PC-9 (cell line): ENCODE results near the gene RPRML. TPM values are rescaled to one million over a fixed set of nuclear protein-coding genes. Genes with fewer than 3 reads are reported as not detected.

Source experiments
- BruUV-seq: library from RNA; stranded (reverse); fragments of 400-500 nt; replicated peaks from 2 replicates; lab custom pipeline; 2021; lab: Mats Ljungman, UMichigan
- CTCF ChIA-PET: fragments of 300-600 bp; sonication (Branson Sonifier 250); formaldehyde crosslinking; loops from one replicate; lab custom pipeline; 2022; ENCODE audit warnings: antibody characterized with exemption; lab: Charles Lee
- POLR2A ChIA-PET: fragments of 300-600 bp; sonication (Branson Sonifier 250); formaldehyde crosslinking; loops from one replicate; lab custom pipeline; 2022; ENCODE audit warnings: antibody characterized with exemption; ENCODE audit not compliant: unreplicated experiment; lab: Charles Lee
- DNase-seq, 2 experiments: peaks; one replicate each; pipeline versions ENCODE4 v3.0.0 to v3.0.0-alpha.2; 2015 to 2022; ENCODE audit warnings: mixed read lengths in 1 of 2
- H2AFZ ChIP-seq: fragments of 200-600 bp; sonication (generic); 2 replicates; pipeline ENCODE4 v1.8.1; 2017; ENCODE audit warnings: antibody characterized with exemption
- H3F3A ChIP-seq: fragments of 200-600 bp; sonication (generic); 2 replicates; pipeline ENCODE4 v1.8.1; 2017; ENCODE audit warnings: antibody characterized with exemption, mild to moderate bottlenecking, low read depth; ENCODE audit not compliant: insufficient read depth
- H3K27ac ChIP-seq: fragments of 200-600 bp; sonication (generic); 2 replicates; pipeline ENCODE4 v1.6.1; 2016; ENCODE audit warnings: mixed run types
- H3K27me3 ChIP-seq: fragments of 200-600 bp; sonication (generic); 2 replicates; pipeline ENCODE4 v1.6.1; 2016; ENCODE audit warnings: low read depth, mixed run types; ENCODE audit not compliant: insufficient read depth
- H3K36me3 ChIP-seq: fragments of 200-600 bp; sonication (generic); 2 replicates; pipeline ENCODE4 v1.6.1; 2016; ENCODE audit warnings: low read depth, mixed run types
- H3K4me1 ChIP-seq: fragments of 200-600 bp; sonication (generic); replicated peaks from 2 replicates; pipeline ENCODE4 v1.6.1; 2016; ENCODE audit warnings: mixed run types; ENCODE audit not compliant: insufficient read depth
- H3K4me2 ChIP-seq: fragments of 200-600 bp; sonication (generic); 2 replicates; pipeline ENCODE4 v1.6.1; 2017; ENCODE audit warnings: mixed run types
- H3K4me3 ChIP-seq: fragments of 200-600 bp; sonication (generic); 2 replicates; pipeline ENCODE4 v1.6.1; 2016; ENCODE audit warnings: mixed run types
- H3K79me2 ChIP-seq: fragments of 200-600 bp; sonication (generic); 2 replicates; pipeline ENCODE4 v1.6.1; 2017; ENCODE audit warnings: low read depth, mixed run types
- H3K9me2 ChIP-seq: fragments of 200-600 bp; sonication (generic); 2 replicates; pipeline ENCODE4 v1.8.1; 2017; ENCODE audit warnings: mild to moderate bottlenecking; ENCODE audit not compliant: insufficient read depth
- H3K9me3 ChIP-seq: fragments of 200-600 bp; sonication (generic); 2 replicates; pipeline ENCODE4 v1.8.1; 2016; ENCODE audit warnings: low read depth; ENCODE audit not compliant: insufficient read depth
- H4K20me1 ChIP-seq: fragments of 200-600 bp; sonication (generic); 2 replicates; pipeline ENCODE4 v1.8.1; 2017; ENCODE audit not compliant: insufficient read depth
- EZH2 ChIP-seq: fragments of 200-600 bp; sonication (generic); IDR thresholded peaks from 2 replicates; pipeline ENCODE4 v1.8.0; 2017; ENCODE audit warnings: antibody characterized with exemption, low read depth
- intact Hi-C: fragments of 100-400 bp; cut with micrococcal nuclease; formaldehyde crosslinking; loops from one replicate; pipeline ENCODE4 v1.10.0; 2022; ENCODE audit not compliant: unreplicated experiment
- total RNA-seq: library from RNA; stranded (reverse); gene quantifications from 2 replicates; pipeline ENCODE4 v1.2.3, GENCODE V29; 2021
- TF ChIP-seq, protein P1 (sequence below): fragments of 200-600 bp; sonication (generic); conservative IDR thresholded peaks from 2 replicates; pipeline ENCODE4 v1.6.1; 2017; ENCODE audit warnings: mixed run types, antibody characterized with exemption, mild to moderate bottlenecking, moderate library complexity

RPRML gene
- total RNA-seq, 1 experiment from 2014 or later, result not detected

DNA sequence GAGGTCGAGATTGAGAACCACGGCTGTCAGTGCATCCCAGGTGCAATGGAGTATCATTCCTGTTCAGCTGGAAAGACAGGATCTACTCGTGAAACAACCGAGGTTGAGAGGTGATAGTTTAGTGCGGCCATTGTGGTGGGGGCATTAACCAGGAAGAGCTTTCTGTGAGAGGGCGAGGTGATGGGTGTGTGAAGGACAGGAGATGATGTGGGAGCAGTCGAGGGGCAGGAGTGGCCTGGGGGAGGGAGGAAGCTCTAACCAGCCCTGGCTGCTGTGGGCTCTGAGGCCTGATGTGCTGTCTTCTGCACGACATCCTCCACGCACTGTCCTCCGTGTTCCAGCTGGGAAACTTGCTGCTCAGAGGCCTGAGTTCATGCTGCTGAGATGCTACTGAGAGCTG is 34.1 kb downstream of the RPRML start:
- Histone ChIP-seq H3K9me3 (no peaks in the 10 kb centered on the region), H3K9me2 (no peaks in the 10 kb centered on the region), H3K79me2 (no peaks in the 10 kb centered on the region), H3K4me2 (peak overlapping the region; percentile 61), H3K4me1 (peaks cover 28% of the 10 kb centered on the region), H3K27ac (no peak overlapping the region), H2AFZ (no peak overlapping the region), H3F3A (peaks cover 24% of the 10 kb centered on the region; the same call in 1 of the 2 replicates), H3K4me3 (no peak overlapping the region), H3K36me3 (peaks cover 7% of the 10 kb centered on the region; the same call in 1 of the 2 replicates), H3K27me3 (no peaks in the 10 kb centered on the region), H4K20me1 (no peaks in the 10 kb centered on the region; the same call in 1 of the 2 replicates)
- intact Hi-C loops, result loop anchor here (5.0 to 10.0 kb wide), 3 partner anchors 160 to 857 kb away; no protein-coding TSS in a partner anchor
- no TSS peak for BruUV-seq
- POLR2A ChIA-PET, result interaction anchor here (0.6 kb wide), 1 partner anchor 47 kb away, joined by 4 read pairs; no protein-coding TSS in a partner anchor
- CTCF ChIA-PET, result no interaction called here
- peak; percentile 51 to 84 for DNase-seq
- TF ChIP-seq, protein P1, sequence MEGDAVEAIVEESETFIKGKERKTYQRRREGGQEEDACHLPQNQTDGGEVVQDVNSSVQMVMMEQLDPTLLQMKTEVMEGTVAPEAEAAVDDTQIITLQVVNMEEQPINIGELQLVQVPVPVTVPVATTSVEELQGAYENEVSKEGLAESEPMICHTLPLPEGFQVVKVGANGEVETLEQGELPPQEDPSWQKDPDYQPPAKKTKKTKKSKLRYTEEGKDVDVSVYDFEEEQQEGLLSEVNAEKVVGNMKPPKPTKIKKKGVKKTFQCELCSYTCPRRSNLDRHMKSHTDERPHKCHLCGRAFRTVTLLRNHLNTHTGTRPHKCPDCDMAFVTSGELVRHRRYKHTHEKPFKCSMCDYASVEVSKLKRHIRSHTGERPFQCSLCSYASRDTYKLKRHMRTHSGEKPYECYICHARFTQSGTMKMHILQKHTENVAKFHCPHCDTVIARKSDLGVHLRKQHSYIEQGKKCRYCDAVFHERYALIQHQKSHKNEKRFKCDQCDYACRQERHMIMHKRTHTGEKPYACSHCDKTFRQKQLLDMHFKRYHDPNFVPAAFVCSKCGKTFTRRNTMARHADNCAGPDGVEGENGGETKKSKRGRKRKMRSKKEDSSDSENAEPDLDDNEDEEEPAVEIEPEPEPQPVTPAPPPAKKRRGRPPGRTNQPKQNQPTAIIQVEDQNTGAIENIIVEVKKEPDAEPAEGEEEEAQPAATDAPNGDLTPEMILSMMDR, result no peak
- TF ChIP-seq EZH2, result no peak

DNA sequence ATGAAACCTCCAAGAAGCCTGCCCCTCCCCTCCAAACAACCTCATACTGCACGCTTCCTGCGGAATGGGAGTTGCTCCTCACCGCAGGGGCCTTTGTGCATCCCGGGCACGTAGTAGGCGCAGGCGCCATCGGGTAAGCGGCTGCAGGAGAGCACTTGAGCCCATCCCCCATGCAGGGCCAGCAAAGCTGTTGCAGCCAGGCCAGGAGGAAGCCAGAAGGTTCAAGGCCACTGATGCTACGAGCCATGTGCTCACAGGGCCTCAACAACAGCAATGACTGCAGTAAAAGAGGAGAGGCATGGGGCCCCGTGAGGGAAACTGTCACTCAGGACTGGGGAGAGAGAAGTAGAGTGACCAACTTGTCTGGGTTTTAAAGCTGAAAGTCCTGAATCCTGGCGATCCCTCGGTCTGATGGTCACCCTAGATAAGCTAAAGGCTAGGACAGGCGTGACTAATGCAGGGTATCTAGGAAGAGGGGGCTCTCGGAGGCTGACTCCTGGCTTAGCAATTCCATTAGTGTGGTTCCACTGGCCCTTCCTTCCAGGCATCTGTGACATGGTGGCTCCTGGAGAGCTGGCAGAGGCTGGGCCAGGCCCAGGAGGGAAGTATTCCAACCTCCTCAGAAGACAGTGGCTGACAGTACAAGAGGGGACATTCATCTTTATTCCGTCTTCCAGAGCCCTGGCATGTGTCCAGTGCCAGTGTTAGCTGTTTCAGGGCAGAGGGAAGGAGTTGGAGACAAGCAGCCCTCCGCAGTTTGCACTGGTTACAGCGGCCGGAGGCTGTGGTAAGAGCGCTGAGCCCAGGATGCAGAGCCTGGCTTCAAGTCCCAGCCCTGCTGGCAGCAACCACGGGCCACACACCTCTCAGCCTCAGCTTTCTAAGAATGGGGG is 35.3 kb downstream of the RPRML start:
- ChIA-PET POLR2A (interaction anchor here (0.6 to 0.8 kb wide), 2 partner anchors 330 to 425 kb away, joined by 3 to 4 read pairs; no protein-coding TSS in a partner anchor), CTCF (interaction anchor here (0.6 to 0.9 kb wide), 2 partner anchors 33 to 499 kb away, joined by 4 read pairs; no protein-coding TSS in a partner anchor)
- intact Hi-C loops, result loop anchor here (5.0 to 10.0 kb wide), 3 partner anchors 159 to 859 kb away; no protein-coding TSS in a partner anchor
- Histone ChIP-seq H3K27me3 (no peaks in the 10 kb centered on the region), H3K4me3 (no peak overlapping the region), H3K9me2 (no peaks in the 10 kb centered on the region), H3K36me3 (peaks cover 10% of the 10 kb centered on the region; the same call in 1 of the 2 replicates), H2AFZ (no peak overlapping the region), H3K9me3 (no peaks in the 10 kb centered on the region), H3K27ac (no peak overlapping the region), H3K4me2 (peak overlapping the region; percentile 61), H4K20me1 (no peaks in the 10 kb centered on the region; the same call in 1 of the 2 replicates), H3K79me2 (no peaks in the 10 kb centered on the region), H3F3A (peaks cover 28% of the 10 kb centered on the region; the same call in 1 of the 2 replicates), H3K4me1 (peaks cover 28% of the 10 kb centered on the region)
- DNase-seq, result peak; percentile 43 to 69
- TF ChIP-seq, protein P1, result no peak
- no peak for TF ChIP-seq EZH2
- BruUV-seq, result no TSS peak

DNA sequence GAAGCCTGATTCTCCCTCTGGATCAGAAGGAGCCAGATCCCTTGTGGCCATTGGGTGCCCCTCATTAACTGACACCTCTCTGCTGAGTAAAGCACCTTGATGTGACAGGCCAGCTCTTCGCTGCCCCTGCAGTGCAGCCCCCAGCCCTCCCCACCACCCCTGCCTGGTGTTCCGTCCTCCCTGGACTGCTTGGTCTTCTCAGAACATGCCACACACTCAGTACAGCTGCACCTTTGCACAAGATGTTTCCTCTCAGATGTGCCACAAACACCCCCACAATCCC is 35.9 kb downstream of the RPRML start:
- no peak overlapping the region for H3K4me2 ChIP-seq
- no peaks in the 10 kb centered on the region for H3K9me2 ChIP-seq
- intact Hi-C loops, result loop anchor here (5.0 to 10.0 kb wide), 3 partner anchors 158 to 859 kb away; no protein-coding TSS in a partner anchor
- POLR2A ChIA-PET, result no interaction called here
- H2AFZ ChIP-seq, result no peak overlapping the region
- H3K79me2 ChIP-seq, result no peaks in the 10 kb centered on the region
- DNase-seq, result no peak
- H3K4me1 ChIP-seq, result peaks cover 28% of the 10 kb centered on the region
- H3K27me3 ChIP-seq, result no peaks in the 10 kb centered on the region
- H3K36me3 ChIP-seq, result peaks cover 13% of the 10 kb centered on the region; the same call in 1 of the 2 replicates
- TF ChIP-seq EZH2, result no peak
- TF ChIP-seq, protein P1, result no peak
- no peak overlapping the region for H3K27ac ChIP-seq
- peaks cover 28% of the 10 kb centered on the region; the same call in 1 of the 2 replicates for H3F3A ChIP-seq
- H3K4me3 ChIP-seq, result no peak overlapping the region
- CTCF ChIA-PET, result interaction anchor here (0.7 to 1.1 kb wide), 4 partner anchors 34 to 372 kb away, joined by 3 to 4 read pairs (median 4); no protein-coding TSS in a partner anchor
- BruUV-seq, result no TSS peak
- H4K20me1 ChIP-seq, result no peaks in the 10 kb centered on the region; the same call in 1 of the 2 replicates
- no peaks in the 10 kb centered on the region for H3K9me3 ChIP-seq
